HG02623 (cell line): ENCODE results near the gene NDUFAB1.
"Not testable (repeated sequence)": the region's sequence is repeated elsewhere in the genome, so short reads cannot be mapped to it uniquely, and the experiment has no call there.

Experiments used
- ATAC-seq: cut with Tn5 transposase; IDR thresholded peaks from one replicate; pipeline ENCODE4 v1.9.1; 2021; ENCODE audit warnings: moderate library complexity; ENCODE audit not compliant: unreplicated experiment

Gene NDUFAB1

DNA sequence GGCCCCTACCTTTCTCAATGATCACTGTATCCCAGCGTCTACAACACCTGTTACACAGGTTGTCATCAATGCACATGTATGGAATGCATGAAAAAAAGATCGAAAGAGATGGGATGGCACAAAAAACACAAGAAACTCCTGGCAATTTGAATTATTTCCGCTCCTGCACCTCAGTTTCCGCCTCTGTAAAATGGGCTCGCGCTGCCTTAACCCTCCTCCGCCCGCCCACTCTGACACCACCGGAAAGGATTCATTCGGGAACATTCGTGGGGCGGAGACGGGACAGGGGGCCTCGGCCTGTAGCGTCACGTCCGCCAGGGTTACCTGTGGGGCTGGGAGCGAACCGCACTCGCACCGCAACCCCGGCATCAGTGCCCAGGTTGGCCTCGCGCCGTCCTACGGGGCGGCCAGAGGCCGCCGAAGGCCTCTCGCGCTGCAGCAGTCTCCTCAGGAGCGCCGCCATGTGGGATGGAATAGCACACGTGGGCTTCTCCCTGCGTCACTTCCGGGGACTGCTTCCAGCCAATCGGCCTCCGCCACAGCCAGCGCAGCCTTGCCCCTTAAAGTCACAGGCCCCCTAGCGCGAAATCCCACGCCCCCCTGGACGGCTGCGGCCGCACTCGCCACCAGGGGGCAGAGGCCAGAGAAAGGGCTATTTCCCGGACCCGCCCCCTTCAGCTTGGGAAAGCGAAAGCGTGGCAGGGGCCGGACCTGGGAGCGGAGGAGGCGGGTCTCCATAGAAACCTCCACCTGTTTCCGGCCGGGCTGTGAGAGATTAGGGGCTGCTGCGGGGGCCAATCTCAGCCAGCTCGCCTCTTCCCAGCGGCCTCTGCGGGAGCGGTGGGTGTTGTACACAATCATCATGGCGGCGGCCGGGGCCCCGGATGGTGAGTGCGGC is 39.0 kb downstream of the NDUFAB1 start, which contains the start of the genes EARS2 and UBFD1:
Gene EARS2 (minus strand): TSS at position 470 of the 898 bp plus-strand sequence. CDS start 7 bp downstream, at position 463.
Gene UBFD1 (plus strand): TSS at position 847 of the 898 bp plus-strand sequence. CDS start 16 bp downstream, at position 863.
- peak; percentile 86 for ATAC-seq

DNA sequence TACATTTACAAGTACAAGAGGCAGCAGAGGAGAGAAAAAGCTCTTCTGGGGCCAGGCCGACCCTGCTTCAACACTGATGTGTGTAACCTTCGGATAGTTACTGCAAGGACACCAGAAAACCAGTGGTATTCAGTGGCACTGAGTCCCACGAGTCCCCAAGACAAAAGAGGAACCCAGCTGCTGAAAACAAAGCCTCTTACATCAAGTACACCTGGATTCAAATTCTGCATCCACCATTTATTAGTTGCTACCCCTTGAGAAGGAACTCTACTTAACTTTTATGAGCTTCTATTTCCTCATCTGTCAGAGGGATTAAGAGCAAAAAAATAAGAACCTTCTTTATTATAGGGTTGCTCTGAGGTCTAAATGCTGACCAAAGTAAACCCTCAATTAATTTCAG is 41.6 kb downstream of the NDUFAB1 start:
- ATAC-seq, result no peak

DNA sequence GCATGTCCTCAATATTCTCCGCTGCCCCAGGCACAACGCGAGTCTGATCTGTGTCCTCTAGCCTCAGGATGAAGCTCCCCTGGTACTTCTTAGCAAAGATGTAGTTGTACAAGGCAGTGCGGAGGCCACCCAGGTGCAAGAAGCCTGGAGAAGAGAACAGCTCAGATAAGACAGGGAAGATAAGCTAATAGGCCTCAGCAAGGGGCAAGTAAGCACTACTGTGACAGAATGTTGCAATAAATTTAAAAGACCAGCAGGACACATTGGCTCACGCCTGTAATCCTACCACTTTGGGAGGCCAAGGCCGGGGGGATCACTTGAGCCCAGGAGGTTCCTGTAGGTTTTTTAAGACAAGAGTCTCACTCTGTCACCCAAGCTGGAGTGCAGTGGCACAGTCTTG is 44.0 kb downstream of the NDUFAB1 start:
- ATAC-seq, result no peak

DNA sequence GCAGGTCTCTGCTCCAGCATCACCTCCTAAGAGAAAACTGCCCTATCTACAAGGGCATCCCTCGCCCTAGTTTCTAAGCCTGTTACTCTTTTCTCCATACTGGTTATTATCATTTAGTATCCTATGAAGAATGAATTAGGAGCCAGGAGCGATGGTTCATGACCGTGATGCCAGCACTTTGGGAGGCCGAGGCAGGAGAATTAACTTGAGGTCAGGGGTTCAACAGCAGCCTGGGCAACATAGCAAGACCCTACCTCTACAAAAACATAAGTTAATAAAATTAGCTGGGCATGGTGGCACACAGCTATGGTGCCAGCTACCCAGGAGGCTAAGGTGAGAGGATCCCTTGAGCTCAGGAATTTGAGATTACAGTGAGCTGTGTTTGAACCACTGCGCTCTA is 46.2 kb downstream of the NDUFAB1 start:
- ATAC-seq, result no peak

DNA sequence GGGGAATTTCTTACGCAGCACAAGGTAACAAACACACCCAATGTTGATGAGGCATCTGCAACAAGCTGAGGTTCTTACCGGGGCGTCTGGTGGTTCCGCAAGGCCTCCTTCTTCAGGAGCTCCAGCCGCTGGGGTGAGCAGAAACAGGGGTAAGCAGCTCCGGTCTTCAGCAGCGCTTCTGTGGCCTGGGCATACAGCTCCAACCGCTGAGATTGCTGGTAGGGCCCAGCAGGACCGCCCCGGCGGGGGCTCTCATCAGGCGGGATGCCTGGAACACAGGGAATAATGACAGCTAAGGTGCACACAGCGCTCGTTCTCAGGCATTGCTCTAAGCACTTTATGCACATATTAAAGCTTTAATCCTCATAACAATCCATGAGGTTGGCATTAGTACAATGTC is 51.7 kb downstream of the NDUFAB1 start:
- ATAC-seq, result no peak

DNA sequence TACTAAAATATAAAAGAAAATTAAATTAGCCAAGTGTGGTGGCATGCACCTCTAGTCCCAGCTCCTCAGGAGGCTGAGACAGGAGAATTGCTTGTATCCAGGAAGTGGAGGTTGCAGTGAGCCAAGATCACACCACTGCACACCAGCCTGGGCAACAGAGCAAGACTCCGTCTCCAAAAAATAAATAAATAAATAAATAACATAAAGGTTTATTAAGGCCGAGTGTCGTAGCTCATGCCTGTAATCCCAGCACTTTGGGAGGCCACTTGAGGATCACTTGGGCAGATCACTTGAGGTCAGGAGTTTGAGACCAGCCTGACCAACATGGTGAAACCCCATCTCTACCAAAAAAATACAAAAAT is 55.3 kb downstream of the NDUFAB1 start:
- ATAC-seq, result not testable (repeated sequence)

DNA sequence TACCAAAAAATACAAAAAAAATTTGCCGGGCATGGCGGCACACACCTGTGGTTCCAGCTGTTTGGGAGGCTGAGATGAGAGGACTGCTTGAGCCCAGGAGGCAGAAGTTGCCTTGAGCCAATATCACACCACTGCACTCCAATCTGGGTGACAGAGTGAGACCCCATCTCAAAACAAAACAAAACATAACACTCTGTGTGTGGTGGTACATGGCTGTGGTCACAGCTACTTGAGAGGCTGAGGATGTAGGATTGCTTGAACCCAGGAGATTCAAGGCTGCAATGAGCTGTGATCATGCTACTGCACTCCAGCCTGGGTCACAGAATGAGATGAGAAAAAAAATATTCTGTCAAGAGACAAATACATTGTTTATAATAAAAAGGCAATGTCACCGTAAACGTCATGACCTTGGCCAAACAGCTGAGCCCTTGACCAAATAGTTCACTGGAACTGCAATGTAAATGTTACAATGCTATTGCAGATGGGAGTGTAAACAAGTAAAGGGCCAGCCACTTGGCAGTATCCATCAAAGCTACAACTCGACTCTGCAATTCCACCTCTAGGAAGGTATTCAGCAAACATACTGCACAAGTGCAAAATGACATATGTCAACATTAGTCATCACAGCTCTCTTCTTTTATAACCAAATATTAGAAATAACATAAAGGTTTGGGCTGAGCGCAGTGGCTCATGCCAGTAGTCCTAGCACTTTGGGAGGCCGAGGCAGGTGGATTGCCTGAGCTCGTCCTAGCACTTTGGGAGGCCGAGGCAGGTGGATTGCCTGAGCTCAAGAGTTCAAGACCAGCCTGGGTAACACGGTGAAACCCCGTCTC is 55.9 kb downstream of the NDUFAB1 start:
- ATAC-seq, result no peak

DNA sequence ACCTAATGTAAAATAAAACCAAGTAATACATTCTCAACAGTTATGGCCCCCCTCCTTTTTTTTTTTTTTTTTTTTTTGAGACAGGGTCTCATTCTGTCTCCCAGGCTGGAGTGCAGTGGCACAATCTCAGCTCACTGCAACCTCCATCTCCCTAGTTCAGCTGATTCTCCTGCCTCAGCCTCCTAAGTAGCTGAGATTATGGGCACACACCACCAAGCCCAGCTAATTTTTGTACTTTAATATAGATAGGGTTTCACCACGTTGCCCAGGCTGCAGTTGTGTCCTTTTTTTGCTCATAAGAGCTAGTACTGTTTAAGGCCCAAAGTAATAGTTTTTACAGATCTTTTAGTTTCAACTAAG is 57.2 kb downstream of the NDUFAB1 start:
- no peak for ATAC-seq

DNA sequence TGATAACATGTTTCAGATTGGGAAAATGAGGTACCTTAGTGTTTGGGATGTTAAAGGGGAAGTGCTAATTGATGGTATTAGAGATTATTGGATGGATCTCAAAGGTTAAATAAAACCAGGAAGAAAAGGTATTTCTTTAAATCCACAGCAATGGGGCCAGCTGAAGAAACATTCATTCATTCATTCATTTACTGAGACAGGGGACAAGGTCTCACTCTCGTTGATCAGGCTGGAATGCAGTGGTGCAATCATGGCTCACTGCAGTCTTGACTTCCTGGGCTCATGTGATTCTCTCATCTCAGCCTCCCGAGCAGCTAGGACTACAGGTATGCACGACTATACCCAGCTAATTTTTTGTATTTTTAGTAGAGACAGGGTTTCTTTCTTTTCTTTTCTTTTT is 58.7 kb downstream of the NDUFAB1 start:
- ATAC-seq, result no peak

DNA sequence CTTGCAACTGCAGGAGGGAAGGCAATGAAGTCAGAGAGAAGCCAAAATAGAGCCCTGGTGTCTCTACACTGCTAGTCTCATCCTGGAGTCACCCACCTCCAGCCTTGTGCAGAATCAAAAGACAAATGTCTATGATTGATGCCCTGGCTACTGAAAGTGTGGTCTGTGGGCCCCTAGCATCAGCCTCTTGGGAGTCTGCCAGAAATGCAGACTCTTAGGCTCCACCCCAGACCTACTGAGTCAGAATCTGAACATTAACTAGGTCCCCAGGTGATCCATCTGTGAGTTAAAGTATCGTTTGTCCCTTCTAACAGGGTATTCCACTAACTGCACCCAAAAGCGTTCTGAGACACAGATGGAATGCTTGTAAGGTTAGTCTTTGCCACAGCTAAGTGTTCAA is 60.2 kb downstream of the NDUFAB1 start:
- ATAC-seq, result no peak

DNA sequence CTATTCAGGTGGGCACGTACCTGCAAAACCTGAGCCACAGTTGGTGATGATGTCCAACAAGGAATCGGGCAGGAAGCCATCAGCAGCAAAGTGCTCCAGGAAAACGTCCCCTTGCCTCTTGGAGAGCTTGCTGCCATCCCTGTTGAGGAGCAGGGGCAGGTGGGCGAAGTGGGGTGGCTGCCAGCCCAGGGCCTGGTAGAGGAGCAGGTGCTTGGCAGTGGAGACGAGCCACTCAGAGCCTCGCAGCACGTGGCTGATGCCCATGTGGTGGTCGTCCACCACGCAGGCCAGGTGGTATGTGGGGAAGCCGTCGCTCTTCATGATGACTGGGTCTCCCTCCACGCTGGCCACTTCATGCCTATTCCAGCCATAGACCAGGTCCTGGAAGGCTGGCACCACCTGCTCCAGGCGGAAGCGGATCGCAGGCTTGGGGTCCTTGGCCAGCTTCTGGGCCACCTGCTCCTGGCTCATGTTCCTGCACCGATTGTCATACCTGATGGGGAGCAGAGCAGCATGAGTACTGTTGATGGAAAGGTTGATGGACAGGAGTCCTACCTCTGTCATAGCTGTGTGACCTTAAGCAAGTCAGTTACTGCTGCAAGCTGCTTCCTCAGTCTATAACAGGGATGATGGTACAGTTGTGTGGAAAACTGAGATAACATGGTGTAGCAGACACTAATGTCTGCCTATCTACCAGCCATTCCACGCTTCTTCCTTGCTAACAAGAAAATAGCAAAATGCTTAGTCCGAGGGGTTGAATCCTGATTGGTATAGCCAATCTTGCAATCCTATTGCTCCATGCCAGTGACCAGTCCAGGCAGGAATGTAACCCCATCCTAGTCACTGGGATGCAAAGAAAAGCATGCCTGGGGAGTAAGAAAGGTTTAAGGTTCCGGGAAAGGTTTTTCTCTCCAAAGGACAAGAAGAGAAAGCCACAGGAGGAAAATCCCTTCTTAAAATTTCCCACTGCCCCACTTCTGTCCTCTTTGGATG is 61.0 kb downstream of the NDUFAB1 start:
- ATAC-seq, result no peak

DNA sequence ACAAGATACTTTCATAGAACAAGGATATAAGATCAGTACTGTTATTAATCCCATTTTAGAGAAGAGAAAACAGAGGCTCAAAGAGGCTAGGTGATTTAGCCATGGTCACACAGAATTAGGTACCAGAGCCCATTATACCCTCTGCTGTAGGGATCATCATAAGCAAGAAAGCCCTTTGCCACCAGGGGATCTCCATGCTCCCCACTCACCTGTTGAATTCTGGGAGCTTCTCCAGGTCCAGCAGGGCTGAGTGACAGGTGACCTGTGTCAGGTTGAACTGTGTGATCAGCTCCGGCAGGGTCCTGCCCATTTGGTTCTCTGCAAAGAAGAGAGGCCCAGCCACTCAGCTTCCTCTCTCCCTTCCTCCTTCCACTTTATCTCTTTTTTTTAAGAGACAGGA is 63.7 kb downstream of the NDUFAB1 start:
- no peak for ATAC-seq
